ENCODE results near the gene ARAP1.

GRCh38 chr11:72740562-72741428, 11.4 kb downstream of the ARAP1 start:
- TF ChIP-seq GATA2 (IDR thresholded peaks at IDR 0.05; ENCODE audit: low read depth, low read length) (no peak), GATA3 (IDR thresholded peaks at IDR 0.05; ENCODE audit: low read depth, low read length) (no peak)

Data from SH-SY5Y (cell line).